K562 (cell line): ENCODE results near the gene PSPH. TPM values are rescaled to one million over a fixed set of nuclear protein-coding genes. Genes with fewer than 3 reads are reported as not detected.

ENCODE experiments used
- ARNT ChIP-seq, 2 experiments: fragments of 450-650 bp; IDR thresholded peaks; 2 replicates each; pipeline ENCODE4 v1.6.1; 2016; ENCODE audit warnings: mild to moderate bottlenecking in 1 of 2
- CHD1 ChIP-seq: fragments of 200-600 bp; sonication (generic); IDR thresholded peaks from one replicate; pipeline ENCODE4 v1.6.1; 2012; ENCODE audit warnings: mild to moderate bottlenecking, moderate library complexity, low read length, inconsistent platforms
- CREB3 ChIP-seq: fragments of 450-650 bp; conservative IDR thresholded peaks from 2 replicates; pipeline ENCODE4 v1.6.1; 2016; ENCODE audit warnings: missing genetic modification characterization, low read depth, mild to moderate bottlenecking, missing compliant biosample characterization, moderate library complexity
- HMG20A ChIP-seq: fragments of 450-650 bp; formaldehyde crosslinking; conservative IDR thresholded peaks from 2 replicates; pipeline ENCODE4 v1.4.0; 2020; ENCODE audit warnings: mild to moderate bottlenecking, mixed read lengths
- IRF9 ChIP-seq: fragments of 450-650 bp; IDR thresholded peaks from 2 replicates; pipeline ENCODE4 v1.6.1; 2016; ENCODE audit warnings: missing biosample characterization, missing genetic modification characterization
- KAT7 ChIP-seq: sonication (generic); formaldehyde crosslinking; IDR thresholded peaks from 2 replicates; pipeline ENCODE4 v1.8.0; 2022; ENCODE audit warnings: missing genetic modification reagents, mild to moderate bottlenecking, borderline replicate concordance
- MBD2 ChIP-seq: sonication (generic); IDR thresholded peaks from 2 replicates; pipeline ENCODE4 v1.6.1; 2016; ENCODE audit warnings: low read depth, borderline replicate concordance
- MITF ChIP-seq: IDR thresholded peaks from 2 replicates; pipeline ENCODE4 v1.6.1; 2014; ENCODE audit warnings: antibody characterized with exemption
- NFRKB ChIP-seq: fragments of 450-650 bp; IDR thresholded peaks from 2 replicates; pipeline ENCODE4 v1.6.1; 2016; ENCODE audit warnings: low read depth
- NFXL1 ChIP-seq: fragments of 450-650 bp; formaldehyde crosslinking; IDR thresholded peaks from 2 replicates; pipeline ENCODE4 v1.4.0; 2021; ENCODE audit warnings: mild to moderate bottlenecking
- PCBP2 ChIP-seq: fragments of 200-400 bp; formaldehyde crosslinking; IDR thresholded peaks from 2 replicates; pipeline ENCODE4 v1.6.1; 2018; ENCODE audit warnings: low read length, low read depth, mild to moderate bottlenecking, moderate library complexity; ENCODE audit not compliant: poor library complexity, severe bottlenecking
- RBBP5 ChIP-seq: fragments of 200-600 bp; sonication (generic); IDR thresholded peaks from 2 replicates; pipeline ENCODE4 v1.6.1; 2012; ENCODE audit warnings: borderline replicate concordance, mild to moderate bottlenecking, low read length, control low read depth, inconsistent platforms; ENCODE audit not compliant: insufficient read depth, poor library complexity, severe bottlenecking
- RBM14 ChIP-seq: fragments of 200-400 bp; formaldehyde crosslinking; IDR thresholded peaks from 2 replicates; pipeline ENCODE4 v1.6.1; 2018; ENCODE audit warnings: low read depth, mild to moderate bottlenecking, low read length, moderate library complexity, borderline replicate concordance; ENCODE audit not compliant: insufficient read depth
- RBM39 ChIP-seq: fragments of 200-400 bp; formaldehyde crosslinking; optimal IDR thresholded peaks from 2 replicates; pipeline ENCODE3; 2018; ENCODE audit warnings: low read depth, low read length
- SAFB2 ChIP-seq: fragments of 200-400 bp; formaldehyde crosslinking; IDR thresholded peaks from 2 replicates; pipeline ENCODE4 v1.6.1; 2018; ENCODE audit warnings: borderline replicate concordance, low read length, low read depth, moderate library complexity; ENCODE audit not compliant: severe bottlenecking
- SIN3A ChIP-seq, 2 experiments: fragments of 150-350 bp in 1 of 2; IDR thresholded peaks; 2 replicates each; pipeline ENCODE4 v1.6.1; 2011 to 2016; ENCODE audit warnings: borderline replicate concordance in 2 of 2, low read depth in 2 of 2, low read length in 2 of 2, mild to moderate bottlenecking in 2 of 2, moderate library complexity in 2 of 2; ENCODE audit not compliant: control insufficient read depth in 1 of 2
- SRSF9 ChIP-seq: fragments of 200-400 bp; formaldehyde crosslinking; IDR thresholded peaks from 2 replicates; pipeline ENCODE4 v1.6.1; 2017; ENCODE audit warnings: low read depth, low read length, borderline replicate concordance
- ZC3H11A ChIP-seq: IDR thresholded peaks from 2 replicates; pipeline ENCODE4 v1.6.1; 2012; ENCODE audit warnings: low read depth, low read length, improper control_type of control experiment
- ZNF175 ChIP-seq: fragments of 200-800 bp; sonication (Bioruptor generic); IDR thresholded peaks from 2 replicates; pipeline ENCODE4 v1.6.1; 2016; ENCODE audit warnings: low read depth, mild to moderate bottlenecking, missing genetic modification characterization, missing compliant biosample characterization
- ZNF184 ChIP-seq: sonication (generic); formaldehyde crosslinking; IDR thresholded peaks from 2 replicates; pipeline ENCODE4 v1.5.0; 2020; ENCODE audit warnings: missing genetic modification reagents
- ZNF232 ChIP-seq: sonication (generic); formaldehyde crosslinking; IDR thresholded peaks from 2 replicates; pipeline ENCODE4 v1.8.0; 2022; ENCODE audit warnings: mild to moderate bottlenecking, missing genetic modification reagents
- ZNF57 ChIP-seq: fragments of 450-650 bp; formaldehyde crosslinking; IDR thresholded peaks from 2 replicates; pipeline ENCODE4 v1.4.0; 2020; ENCODE audit warnings: mild to moderate bottlenecking, moderate library complexity
- polyA plus RNA-seq, 8 experiments: library from polyadenylated mRNA; depleted of rRNA in 4 of 8; stranded (reverse) in 5 of 8; unstranded in 3 of 8; fragments of >200 nt; fragmentation: Nextera tagmentation in 2 of 8; fragmentation: Illumina TruSeq in 1 of 8; extraction: Ambion mirVana in 2 of 8; extraction: Trizol in 1 of 8; gene quantifications; 2 replicates each; pipeline versions ENCODE4 v1.2.1 to v1.2.3, GENCODE V29; 2011 to 2014; ENCODE audit warnings: inconsistent platforms in 1 of 8, missing spikeins in 1 of 8
- total RNA-seq, 7 experiments: library from RNA; depleted of rRNA in 6 of 7; stranded (reverse); fragments of >200 nt in 6 of 7; fragmentation: Illumina TruSeq in 2 of 7; extraction: Trizol in 2 of 7; gene quantifications; 2 replicates each; pipeline versions ENCODE4 v1.2.1 to v1.2.3, GENCODE V29; 2011 to 2021; ENCODE audit warnings: low replicate concordance in 1 of 7

Gene PSPH
- total and polyA plus RNA-seq, 9 of the 15 experiments (the other 6 are each of a cell fraction or from before 2014, with no cell fraction given) = 6.3 to 46.8 (median 20.2) TPM

GRCh38 chr7:56063882-56064625 lies 12.8 kb upstream of the PSPH start, which contains the start of gene SUMF2 (continued):
- TF ChIP-seq SIN3A (IDR thresholded peaks at IDR 0.05; ENCODE audit: borderline replicate concordance in 2 of 2, control insufficient read depth in 1 of 2, low read depth in 2 of 2, low read length in 2 of 2) (peak; percentile 50 to 53; a peak in 2 of 4 replicates), CHD1 (peak; percentile 52), ARNT (IDR thresholded peaks at IDR 0.05) (no peak), RBM39 (no peak), HMG20A (CRISPR knock-in tag) (no peak), SAFB2 (no peak), RBBP5 (peak; percentile 65), MBD2 (peak; percentile 71; the same call in 1 of the 2 replicates), NFXL1 (CRISPR knock-in tag) (no peak), RBM14 (no peak), CREB3 (no peak), SRSF9 (no peak), ZC3H11A (no peak), IRF9 (tag) (peak; percentile 61), ZNF57 (no peak), KAT7 (CRISPR knock-in tag) (no peak), ZNF175 (CRISPR knock-in tag) (no peak), PCBP2 (no peak), ZNF232 (CRISPR knock-in tag) (no peak), ZNF184 (CRISPR knock-in tag) (no peak), MITF (no peak; the same call in 1 of the 2 replicates), NFRKB (peak; percentile 63; the same call in 1 of the 2 replicates)
